Ovary (tissue), 3 donors: ENCODE data around the gene DDI2.

Source experiments
- CTCF ChIP-seq, 3 donors: fragments of 450-650 bp in 2 of 3; fragments of 200-600 bp in 1 of 3; IDR thresholded peaks; one replicate each; pipeline versions ENCODE4 v1.5.1 to v1.8.0; 2016 to 2022; ENCODE audit warnings: antibody characterized with exemption in 3 of 3, mild to moderate bottlenecking in 1 of 3
- EP300 ChIP-seq: sonication (generic); formaldehyde crosslinking; IDR thresholded peaks from one replicate; pipeline ENCODE4 v1.6.1; 2017; ENCODE audit warnings: antibody characterized with exemption
- POLR2A ChIP-seq: fragments of 450-650 bp; IDR thresholded peaks from one replicate; pipeline ENCODE4 v1.6.1; 2017; ENCODE audit warnings: antibody characterized with exemption, mild to moderate bottlenecking, moderate library complexity
- donor health status: DM: no; HTN: no; CAD: no.

- TF ChIP-seq EP300 (no peak), CTCF (IDR thresholded peaks at IDR 0.05) (no peak), POLR2A (no peak)
These were observed 45.2 kb downstream of the DDI2 start for GRCh38 chr1:15662477-15662876.
